Vagina (tissue), 2 donors: ENCODE measurements around the gene STEAP3. TPM values are rescaled to one million over a fixed set of nuclear protein-coding genes. Genes with fewer than 3 reads are reported as not detected.
"Not testable (repeated sequence)": the region's sequence is repeated elsewhere in the genome, so short reads cannot be mapped to it uniquely, and the experiment has no call there.

Experiments
- DNase-seq, 2 donors: peaks; one replicate each; pipeline ENCODE4 v3.0.0-alpha.2; 2017; ENCODE audit errors: extremely low spot score in 2 of 2
- H3K27ac ChIP-seq: fragments of 200-600 bp; sonication (generic); one replicate; pipeline ENCODE4 v1.5.1; 2019
- H3K27me3 ChIP-seq: fragments of 200-600 bp; sonication (generic); one replicate; pipeline ENCODE4 v1.5.1; 2019
- H3K36me3 ChIP-seq, 2 donors: fragments of 200-600 bp; sonication (generic); one replicate each; pipeline ENCODE4 v1.5.1; 2017 to 2019
- H3K4me1 ChIP-seq: fragments of 200-600 bp; sonication (generic); one replicate; pipeline ENCODE4 v1.5.1; 2019
- H3K4me3 ChIP-seq, 2 donors: fragments of 200-600 bp; sonication (generic); 1 replicate in 1 of 2; 2 replicates in 1 of 2; pipeline ENCODE4 v1.5.1; 2016 to 2019
- H3K9me3 ChIP-seq: fragments of 200-600 bp; sonication (generic); one replicate; pipeline ENCODE4 v1.5.1; 2019
- CTCF ChIP-seq, 3 experiments: fragments of 450-650 bp in 2 of 3; fragments of 200-600 bp in 1 of 3; sonication (generic) in 1 of 3; IDR thresholded peaks; one replicate each; pipeline ENCODE4 v1.5.1; 2017 to 2019; ENCODE audit warnings: antibody characterized with exemption in 3 of 3, mild to moderate bottlenecking in 2 of 3, moderate library complexity in 2 of 3
- POLR2A ChIP-seq, 2 donors: fragments of 450-650 bp; IDR thresholded peaks; one replicate each; pipeline ENCODE4 v1.6.1; 2017; ENCODE audit warnings: antibody characterized with exemption in 2 of 2, mild to moderate bottlenecking in 2 of 2, moderate library complexity in 2 of 2
- POLR2AphosphoS5 ChIP-seq, 2 donors: sonication (generic); formaldehyde crosslinking; IDR thresholded peaks; one replicate each; pipeline ENCODE4 v1.9.0; 2017; ENCODE audit warnings: antibody characterized with exemption in 2 of 2, mild to moderate bottlenecking in 2 of 2, low read depth in 1 of 2; ENCODE audit not compliant: insufficient read depth in 1 of 2
- intact Hi-C: fragments of 100-400 bp; cut with DNase I; formaldehyde crosslinking; loops from one replicate; pipeline ENCODE4 v1.15.1; 2023
- total RNA-seq: library from RNA; depleted of rRNA; stranded (reverse); fragments of >200 nt; gene quantifications from one replicate; pipeline ENCODE4 v1.2.3, GENCODE V29; 2016

STEAP3 gene
- total RNA-seq, 1 donor from 2014 or later: 22.1 TPM

GRCh38 chr2:119267604-119268003 is 44.0 kb downstream of the STEAP3 start:
- Histone ChIP-seq H3K27me3 (no peaks in the 10 kb centered on the region), H3K27ac (no peak overlapping the region), H3K4me1 (no peaks in the 10 kb centered on the region), H3K36me3 (no peaks in the 10 kb centered on the region), H3K9me3 (no peaks in the 10 kb centered on the region), H3K4me3 (no peak overlapping the region)
- no peak for DNase-seq
- intact Hi-C loops: loop anchor here (10.0 kb wide), 1 partner anchor 153 kb away; no protein-coding TSS in a partner anchor
- TF ChIP-seq POLR2A (IDR thresholded peaks at IDR 0.05) (no peak), POLR2AphosphoS5 (IDR thresholded peaks at IDR 0.05; ENCODE audit: insufficient read depth in 1 of 2, low read depth in 1 of 2) (no peak), CTCF (IDR thresholded peaks at IDR 0.05) (no peak)

DNA sequence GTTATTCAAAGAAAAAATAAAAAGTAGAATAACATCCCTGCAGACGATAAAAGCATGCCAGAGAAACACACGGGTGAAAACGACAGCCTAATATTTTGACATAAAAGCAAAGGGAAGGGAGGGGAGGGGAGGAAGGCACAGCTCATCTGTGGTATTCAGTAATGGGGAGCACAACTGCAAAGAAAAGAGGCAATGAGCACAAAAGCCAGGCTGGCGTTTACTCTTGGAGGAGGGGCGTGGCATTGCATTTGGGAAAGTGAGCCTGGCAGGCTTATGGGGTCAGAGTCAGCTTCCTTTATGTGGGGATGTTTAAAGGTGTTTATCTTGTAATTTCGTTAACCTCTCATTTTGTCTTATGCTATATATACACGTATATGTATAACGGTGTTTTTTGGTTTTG is 53.2 kb downstream of the STEAP3 start:
- DNase-seq: no peak
- intact Hi-C loops: loop anchor here (10.0 kb wide), 1 partner anchor 682 kb away; no protein-coding TSS in a partner anchor
- no peak overlapping the region for H3K27ac ChIP-seq

DNA sequence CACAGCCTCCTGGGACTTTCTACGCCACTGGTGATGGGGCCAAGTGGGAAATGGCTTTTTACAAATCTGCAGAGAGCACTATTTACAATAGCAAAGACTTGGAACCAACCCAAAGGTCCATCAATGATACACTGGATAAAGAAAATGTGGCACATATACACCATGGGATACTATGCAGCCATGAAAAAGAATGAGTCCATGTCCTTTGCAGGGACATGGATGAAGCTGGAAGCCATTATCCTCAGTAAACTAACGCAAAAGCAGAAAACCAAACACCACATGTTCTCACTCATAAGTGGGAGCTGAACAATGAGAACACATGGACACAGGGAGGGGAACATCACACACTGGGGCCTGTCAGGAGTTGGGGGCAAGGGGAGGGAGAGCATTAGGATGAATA is 54.8 kb downstream of the STEAP3 start:
- not testable (repeated sequence) for DNase-seq, H3K4me3 ChIP-seq, H3K36me3 ChIP-seq, H3K27ac ChIP-seq, H3K9me3 ChIP-seq, H3K27me3 ChIP-seq, H3K4me1 ChIP-seq
- intact Hi-C loops: loop anchor here (10.0 kb wide), 1 partner anchor 684 kb away; no protein-coding TSS in a partner anchor

More for the DNA sequence above, 53.2 kb downstream of the STEAP3 start:
- Histone ChIP-seq H3K36me3 (no peaks in the 10 kb centered on the region), H3K4me1 (no peaks in the 10 kb centered on the region), H3K9me3 (no peaks in the 10 kb centered on the region), H3K4me3 (no peak overlapping the region), H3K27me3 (no peaks in the 10 kb centered on the region)
- TF ChIP-seq POLR2AphosphoS5 (IDR thresholded peaks at IDR 0.05; ENCODE audit: insufficient read depth in 1 of 2, low read depth in 1 of 2) (no peak), POLR2A (IDR thresholded peaks at IDR 0.05) (no peak), CTCF (IDR thresholded peaks at IDR 0.05) (no peak)

GRCh38 chr2:119278946-119279345 is 55.3 kb downstream of the STEAP3 start:
- intact Hi-C loops: loop anchor here (10.0 kb wide), 1 partner anchor 684 kb away; no protein-coding TSS in a partner anchor
- H3K27me3 ChIP-seq: no peaks in the 10 kb centered on the region
- H3K4me1 ChIP-seq: no peaks in the 10 kb centered on the region
- no peak overlapping the region for H3K4me3 ChIP-seq
- no peak overlapping the region for H3K27ac ChIP-seq
- DNase-seq: no peak
- no peaks in the 10 kb centered on the region for H3K9me3 ChIP-seq
- TF ChIP-seq POLR2A (IDR thresholded peaks at IDR 0.05) (no peak), CTCF (IDR thresholded peaks at IDR 0.05) (no peak)
- H3K36me3 ChIP-seq: no peaks in the 10 kb centered on the region

GRCh38 chr2:119279666-119280065 is 56.0 kb downstream of the STEAP3 start:
- intact Hi-C loops: loop anchor here (10.0 kb wide), 1 partner anchor 685 kb away; no protein-coding TSS in a partner anchor

More at GRCh38 chr2:119279666-119280065, 56.0 kb downstream of the STEAP3 start:
- no peaks in the 10 kb centered on the region for H3K27me3 ChIP-seq
- H3K4me1 ChIP-seq: no peaks in the 10 kb centered on the region
- H3K27ac ChIP-seq: no peak overlapping the region
- H3K4me3 ChIP-seq: no peak overlapping the region
- DNase-seq: no peak
- H3K36me3 ChIP-seq: no peaks in the 10 kb centered on the region
- H3K9me3 ChIP-seq: no peaks in the 10 kb centered on the region
- TF ChIP-seq POLR2AphosphoS5 (IDR thresholded peaks at IDR 0.05; ENCODE audit: insufficient read depth in 1 of 2, low read depth in 1 of 2) (no peak), CTCF (IDR thresholded peaks at IDR 0.05) (no peak), POLR2A (IDR thresholded peaks at IDR 0.05) (no peak)
